HepG2 (cell line): ENCODE data around the gene ADAP2. TPM values are rescaled to one million over a fixed set of nuclear protein-coding genes. Genes with fewer than 3 reads are reported as not detected.
"Not testable (repeated sequence)": the region's sequence is repeated elsewhere in the genome, so short reads cannot be mapped to it uniquely, and the experiment has no call there.

Experiments used
- ATAC-seq: fragments of 200-7000 bp; cut with Tn5 transposase; 3 replicates; pipeline ENCODE4 v1.9.1; 2020; ENCODE audit warnings: mild to moderate bottlenecking, moderate library complexity
- BruUV-seq: library from RNA; stranded (reverse); fragments of 400-500 nt; replicated peaks from 2 replicates; lab custom pipeline; 2021; lab: Mats Ljungman, UMichigan
- CTCF ChIA-PET: fragments of 300-600 bp; formaldehyde crosslinking; extraction: SDS; loops from one replicate; lab custom pipeline; 2021; ENCODE audit warnings: low total read pairs, inconsistent platforms, low intra/inter-chr PET ratio; lab: Yijun Ruan, JAX
- POLR2A ChIA-PET: fragments of 350-600 bp; sonication (Branson Sonifier 250); formaldehyde crosslinking; loops from one replicate; lab custom pipeline; 2020; ENCODE audit warnings: antibody characterized with exemption, inconsistent platforms; lab: Yijun Ruan, JAX
- DNase-seq: peaks from one replicate; pipeline ENCODE4 v3.0.0-alpha.2; 2015; ENCODE audit warnings: low spot score
- FAIRE-seq: peaks from 3 replicates; lab custom pipeline; 2011; peaks lifted over from hg19 to GRCh38; lab: Jason Lieb, UNC
- H2AFZ ChIP-seq: one replicate; pipeline ENCODE4 v1.6.1; 2011; ENCODE audit warnings: low read length, inconsistent platforms
- H3K27ac ChIP-seq: fragments of 300-600 bp; 3 replicates; pipeline ENCODE4 v1.8.0; 2011; ENCODE audit warnings: mixed run types, mild to moderate bottlenecking, mixed read lengths, low read length, inconsistent platforms; ENCODE audit not compliant: insufficient read depth; ENCODE audit errors: extremely low read length
- H3K27me3 ChIP-seq, 2 experiments: fragments of 200-600 bp in 1 of 2; 2 replicates in 1 of 2; 3 replicates in 1 of 2; pipeline versions ENCODE4 v1.6.0 to v1.8.0; 2011; ENCODE audit warnings: low read length in 2 of 2, mild to moderate bottlenecking in 2 of 2, moderate library complexity in 2 of 2, inconsistent platforms in 1 of 2; ENCODE audit not compliant: insufficient read depth in 2 of 2, control insufficient read depth in 1 of 2
- H3K36me3 ChIP-seq, 2 experiments: fragments of 200-600 bp in 1 of 2; replicated peaks in 1 of 2; 2 replicates in 1 of 2; 3 replicates in 1 of 2; pipeline versions ENCODE4 v1.5.1 to v1.8.0; 2011; ENCODE audit warnings: low read length in 2 of 2, inconsistent platforms in 1 of 2; ENCODE audit not compliant: insufficient read depth in 2 of 2, control insufficient read depth in 1 of 2
- H3K4me1 ChIP-seq: 2 replicates; pipeline ENCODE4 v1.5.1; 2012; ENCODE audit warnings: low read length, inconsistent platforms; ENCODE audit not compliant: insufficient read depth
- H3K4me2 ChIP-seq: 2 replicates; pipeline ENCODE4 v1.6.0; 2011; ENCODE audit warnings: low read depth, low read length, inconsistent platforms
- H3K4me3 ChIP-seq, 3 experiments: fragments of 200-600 bp in 1 of 3; sonication (generic), shearing (Covaris generic) in 1 of 3; replicated peaks in 1 of 3; 2 replicates each; pipeline ENCODE4 v1.5.1; 2011 to 2016; ENCODE audit warnings: low read length in 3 of 3, inconsistent platforms in 2 of 3, low read depth in 2 of 3, mild to moderate bottlenecking in 2 of 3, control low read depth in 1 of 3, mixed read lengths in 1 of 3; ENCODE audit not compliant: insufficient read depth in 1 of 3
- H3K79me2 ChIP-seq: one replicate; pipeline ENCODE4 v1.6.1; 2011; ENCODE audit warnings: low read length, inconsistent platforms; ENCODE audit not compliant: insufficient read depth
- H3K9ac ChIP-seq: 2 replicates; pipeline ENCODE4 v1.6.0; 2011; ENCODE audit warnings: mild to moderate bottlenecking, low read depth, low read length, inconsistent platforms; ENCODE audit not compliant: insufficient read depth
- H3K9me3 ChIP-seq: 2 replicates; pipeline ENCODE4 v1.5.1; 2012; ENCODE audit warnings: mild to moderate bottlenecking, low read length
- H4K20me1 ChIP-seq: 2 replicates; pipeline ENCODE4 v1.6.0; 2011; ENCODE audit warnings: inconsistent platforms, mild to moderate bottlenecking, low read length, moderate library complexity; ENCODE audit not compliant: insufficient read depth
- GTF3A ChIP-seq: sonication (generic); formaldehyde crosslinking; conservative IDR thresholded peaks from 2 replicates; pipeline ENCODE4 v1.4.0; 2020; ENCODE audit warnings: mild to moderate bottlenecking, missing genetic modification reagents
- NFE2 ChIP-seq: sonication (generic); formaldehyde crosslinking; IDR thresholded peaks from 2 replicates; pipeline ENCODE4 v1.4.0; 2020; ENCODE audit warnings: missing genetic modification reagents
- POLR2G ChIP-seq: fragments of 200-400 bp; formaldehyde crosslinking; IDR thresholded peaks from 2 replicates; pipeline ENCODE4 v1.6.1; 2018; ENCODE audit warnings: mild to moderate bottlenecking, low read depth, low read length, moderate library complexity
- SRY ChIP-seq: sonication (generic); formaldehyde crosslinking; IDR thresholded peaks from 2 replicates; pipeline ENCODE4 v1.8.0; 2022; ENCODE audit warnings: mild to moderate bottlenecking, missing genetic modification reagents
- TBP ChIP-seq: sonication (generic); formaldehyde crosslinking; IDR thresholded peaks from 2 replicates; pipeline ENCODE4 v1.5.0; 2020; ENCODE audit warnings: missing genetic modification reagents
- ZFP37 ChIP-seq: sonication (generic); formaldehyde crosslinking; IDR thresholded peaks from 2 replicates; pipeline ENCODE4 v1.4.0; 2020; ENCODE audit warnings: missing genetic modification reagents, borderline replicate concordance
- ZNF441 ChIP-seq: sonication (generic); formaldehyde crosslinking; IDR thresholded peaks from 2 replicates; pipeline ENCODE4 v1.7.0; 2021; ENCODE audit warnings: missing genetic modification reagents, borderline replicate concordance
- ZNF589 ChIP-seq: sonication (generic); formaldehyde crosslinking; conservative IDR thresholded peaks from 2 replicates; pipeline ENCODE4 v1.8.0; 2022; ENCODE audit warnings: mild to moderate bottlenecking, moderate library complexity, missing genetic modification reagents
- ZNF614 ChIP-seq: IDR thresholded peaks from 2 replicates; pipeline ENCODE4 v1.6.1; 2018; ENCODE audit warnings: missing biosample characterization, missing genetic modification reagents, inconsistent platforms, borderline replicate concordance
- ZNF777 ChIP-seq: sonication (generic); formaldehyde crosslinking; IDR thresholded peaks from 2 replicates; pipeline ENCODE4 v1.4.0; 2020; ENCODE audit warnings: missing genetic modification reagents
- WGBS: methylation state at CpG from one replicate; pipeline ENCODE4 v1.1.6; 2017; ENCODE audit warnings: low lambda C conversion rate; 5-methylcytosine and 5-hydroxymethylcytosine counted together
- in situ Hi-C: cut with HindIII; loops from 2 replicates; pipeline ENCODE4 v1.10.0; 2017; ENCODE audit warnings: low pct_unique_long_range_greater_than_20kb; ENCODE audit not compliant: extremely low pct_ligation_motif_present
- intact Hi-C: fragments of 100-400 bp; cut with micrococcal nuclease; formaldehyde crosslinking; loops from one replicate; pipeline ENCODE4 v1.10.0; 2022; ENCODE audit not compliant: unreplicated experiment
- polyA plus RNA-seq, 8 experiments: library from polyadenylated mRNA; depleted of rRNA in 3 of 8; stranded (reverse) in 7 of 8; unstranded in 1 of 8; fragments of >200 nt; fragmentation: Illumina TruSeq in 4 of 8; extraction: Trizol in 4 of 8; gene quantifications; 2 replicates each; pipeline versions ENCODE4 v1.2.1 to v1.2.3, GENCODE V29; 2011 to 2016; ENCODE audit warnings: low read depth in 4 of 8, missing spikeins in 1 of 8, mixed read lengths in 1 of 8; ENCODE audit not compliant: insufficient read depth in 1 of 8
- total RNA-seq, 5 experiments: library from RNA; depleted of rRNA; stranded (reverse); fragments of >200 nt; fragmentation: Illumina TruSeq; extraction: Trizol; gene quantifications; 2 replicates each; pipeline ENCODE4 v1.2.3, GENCODE V29; 2016; ENCODE audit warnings: low read depth in 1 of 5
- TF ChIP-seq, protein P1 (sequence below): sonication (generic); formaldehyde crosslinking; IDR thresholded peaks from 2 replicates; pipeline ENCODE4 v1.8.0; 2022; ENCODE audit warnings: mild to moderate bottlenecking, missing genetic modification reagents, moderate library complexity
- TF ChIP-seq, protein P2 (sequence below): IDR thresholded peaks from 2 replicates; pipeline ENCODE4 v1.6.1; 2016
- TF ChIP-seq, protein P3 (sequence below): sonication (generic); formaldehyde crosslinking; IDR thresholded peaks from 2 replicates; pipeline ENCODE4 v1.4.0; 2020; ENCODE audit warnings: missing genetic modification reagents
- TF ChIP-seq, protein P4 (sequence below): sonication (generic); formaldehyde crosslinking; IDR thresholded peaks from 2 replicates; pipeline ENCODE4 v1.9.0; 2022; ENCODE audit warnings: low read depth, missing genetic modification reagents

ADAP2 gene
- total and polyA plus RNA-seq, 2 of the 13 experiments (the other 11 are each of a cell fraction or from before 2014, with no cell fraction given): 0.51 to 0.70 TPM

DNA sequence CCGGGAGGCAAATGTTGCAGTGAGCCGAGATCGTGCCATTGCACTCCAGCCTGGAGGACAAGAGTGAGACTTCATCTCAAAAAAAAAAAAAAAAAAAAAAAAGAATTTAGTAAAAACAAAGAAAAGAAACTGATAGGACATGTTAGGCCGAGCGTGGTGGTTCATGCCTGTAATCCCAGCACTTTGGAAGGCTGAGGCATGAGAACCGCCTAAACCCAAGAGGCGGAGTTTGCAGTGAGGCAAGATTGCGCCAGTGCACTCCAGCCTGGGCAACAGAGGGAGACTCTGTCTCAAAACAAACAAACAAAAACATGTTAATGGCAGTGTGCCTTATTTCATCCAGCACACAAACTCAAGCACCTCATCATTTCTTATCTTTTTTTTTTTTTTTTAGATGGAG lies 42.6 kb downstream of the ADAP2 start:
- CTCF ChIA-PET, H3K4me2 ChIP-seq, H3K27ac ChIP-seq, DNase-seq, intact Hi-C loops, ATAC-seq, H3K9ac ChIP-seq, FAIRE-seq, H3K9me3 ChIP-seq, H3K4me3 ChIP-seq, H3K79me2 ChIP-seq, H3K4me1 ChIP-seq, H2AFZ ChIP-seq, H3K36me3 ChIP-seq, in situ Hi-C loops, H4K20me1 ChIP-seq, H3K27me3 ChIP-seq, POLR2A ChIA-PET, BruUV-seq: not testable (repeated sequence)
- WGBS: 74% methylated on average over 8 of the region's 8 CpGs

DNA sequence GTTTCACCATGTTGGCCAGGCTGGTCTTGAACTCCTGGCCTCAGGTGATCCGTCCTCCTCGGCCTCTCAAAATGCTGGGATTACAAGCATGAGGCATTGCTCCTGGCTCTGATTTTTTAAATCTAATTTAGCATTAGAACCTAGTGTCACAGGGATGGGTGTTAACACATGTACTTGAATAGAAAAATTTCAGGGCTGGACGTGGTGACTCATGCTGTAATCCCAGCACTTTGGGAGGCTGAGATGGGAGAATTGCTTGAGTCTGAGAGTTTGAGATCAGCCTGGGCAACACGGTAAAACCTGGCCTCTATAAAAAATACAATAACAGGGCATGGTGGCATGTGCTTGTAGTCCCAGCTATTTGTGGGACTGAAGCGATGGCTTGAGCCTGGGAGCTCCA lies 43.1 kb downstream of the ADAP2 start:
- H3K27me3 ChIP-seq: no peaks in the 10 kb centered on the region; a peak in 1 of 5 replicates
- CTCF ChIA-PET: no interaction called here
- TF ChIP-seq NFE2 (CRISPR knock-in tag) (no peak), ZNF589 (CRISPR knock-in tag) (no peak), SRY (CRISPR knock-in tag) (no peak), TBP (CRISPR knock-in tag) (no peak), ZFP37 (CRISPR knock-in tag) (no peak), ZNF614 (CRISPR knock-in tag) (no peak), ZNF441 (CRISPR knock-in tag) (no peak), GTF3A (no peak), POLR2G (no peak), ZNF777 (no peak)
- TF ChIP-seq, protein P1, sequence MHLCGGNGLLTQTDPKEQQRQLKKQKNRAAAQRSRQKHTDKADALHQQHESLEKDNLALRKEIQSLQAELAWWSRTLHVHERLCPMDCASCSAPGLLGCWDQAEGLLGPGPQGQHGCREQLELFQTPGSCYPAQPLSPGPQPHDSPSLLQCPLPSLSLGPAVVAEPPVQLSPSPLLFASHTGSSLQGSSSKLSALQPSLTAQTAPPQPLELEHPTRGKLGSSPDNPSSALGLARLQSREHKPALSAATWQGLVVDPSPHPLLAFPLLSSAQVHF (CRISPR knock-in tag): no peak
- TF ChIP-seq, protein P2, sequence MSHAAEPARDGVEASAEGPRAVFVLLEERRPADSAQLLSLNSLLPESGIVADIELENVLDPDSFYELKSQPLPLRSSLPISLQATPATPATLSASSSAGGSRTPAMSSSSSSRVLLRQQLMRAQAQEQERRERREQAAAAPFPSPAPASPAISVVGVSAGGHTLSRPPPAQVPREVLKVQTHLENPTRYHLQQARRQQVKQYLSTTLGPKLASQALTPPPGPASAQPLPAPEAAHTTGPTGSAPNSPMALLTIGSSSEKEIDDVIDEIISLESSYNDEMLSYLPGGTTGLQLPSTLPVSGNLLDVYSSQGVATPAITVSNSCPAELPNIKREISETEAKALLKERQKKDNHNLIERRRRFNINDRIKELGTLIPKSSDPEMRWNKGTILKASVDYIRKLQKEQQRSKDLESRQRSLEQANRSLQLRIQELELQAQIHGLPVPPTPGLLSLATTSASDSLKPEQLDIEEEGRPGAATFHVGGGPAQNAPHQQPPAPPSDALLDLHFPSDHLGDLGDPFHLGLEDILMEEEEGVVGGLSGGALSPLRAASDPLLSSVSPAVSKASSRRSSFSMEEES: no peak
- TF ChIP-seq, protein P3, sequence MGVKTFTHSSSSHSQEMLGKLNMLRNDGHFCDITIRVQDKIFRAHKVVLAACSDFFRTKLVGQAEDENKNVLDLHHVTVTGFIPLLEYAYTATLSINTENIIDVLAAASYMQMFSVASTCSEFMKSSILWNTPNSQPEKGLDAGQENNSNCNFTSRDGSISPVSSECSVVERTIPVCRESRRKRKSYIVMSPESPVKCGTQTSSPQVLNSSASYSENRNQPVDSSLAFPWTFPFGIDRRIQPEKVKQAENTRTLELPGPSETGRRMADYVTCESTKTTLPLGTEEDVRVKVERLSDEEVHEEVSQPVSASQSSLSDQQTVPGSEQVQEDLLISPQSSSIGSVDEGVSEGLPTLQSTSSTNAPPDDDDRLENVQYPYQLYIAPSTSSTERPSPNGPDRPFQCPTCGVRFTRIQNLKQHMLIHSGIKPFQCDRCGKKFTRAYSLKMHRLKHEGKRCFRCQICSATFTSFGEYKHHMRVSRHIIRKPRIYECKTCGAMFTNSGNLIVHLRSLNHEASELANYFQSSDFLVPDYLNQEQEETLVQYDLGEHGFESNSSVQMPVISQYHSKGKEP (CRISPR knock-in tag): no peak
- TF ChIP-seq, protein P4, sequence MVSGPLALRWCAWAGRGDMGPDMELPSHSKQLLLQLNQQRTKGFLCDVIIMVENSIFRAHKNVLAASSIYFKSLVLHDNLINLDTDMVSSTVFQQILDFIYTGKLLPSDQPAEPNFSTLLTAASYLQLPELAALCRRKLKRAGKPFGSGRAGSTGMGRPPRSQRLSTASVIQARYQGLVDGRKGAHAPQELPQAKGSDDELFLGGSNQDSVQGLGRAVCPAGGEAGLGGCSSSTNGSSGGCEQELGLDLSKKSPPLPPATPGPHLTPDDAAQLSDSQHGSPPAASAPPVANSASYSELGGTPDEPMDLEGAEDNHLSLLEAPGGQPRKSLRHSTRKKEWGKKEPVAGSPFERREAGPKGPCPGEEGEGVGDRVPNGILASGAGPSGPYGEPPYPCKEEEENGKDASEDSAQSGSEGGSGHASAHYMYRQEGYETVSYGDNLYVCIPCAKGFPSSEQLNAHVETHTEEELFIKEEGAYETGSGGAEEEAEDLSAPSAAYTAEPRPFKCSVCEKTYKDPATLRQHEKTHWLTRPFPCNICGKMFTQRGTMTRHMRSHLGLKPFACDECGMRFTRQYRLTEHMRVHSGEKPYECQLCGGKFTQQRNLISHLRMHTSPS (CRISPR knock-in tag): no peak

More for the DNA sequence above, 43.1 kb downstream of the ADAP2 start:
- H3K27ac ChIP-seq: no peak overlapping the region
- no peaks in the 10 kb centered on the region for H3K79me2 ChIP-seq
- ATAC-seq (no peak), DNase-seq (no peak), FAIRE-seq (no peak)
- no peaks in the 10 kb centered on the region for H3K4me1 ChIP-seq
- no peak overlapping the region for H2AFZ ChIP-seq
- in situ Hi-C loops (no loop called here), intact Hi-C loops (no loop called here)
- no peaks in the 10 kb centered on the region for H3K9me3 ChIP-seq
- H3K4me3 ChIP-seq: no peak overlapping the region
- no peak overlapping the region for H3K4me2 ChIP-seq
- no TSS peak for BruUV-seq
- POLR2A ChIA-PET: no interaction called here
- H4K20me1 ChIP-seq: no peaks in the 10 kb centered on the region
- 66% methylated on average over 5 of the region's 5 CpGs for WGBS
- H3K9ac ChIP-seq: no peak overlapping the region
- H3K36me3 ChIP-seq: no peaks in the 10 kb centered on the region
